H9 (cell line): ENCODE results near the gene ZNF683. TPM values are rescaled to one million over a fixed set of nuclear protein-coding genes. Genes with fewer than 3 reads are reported as not detected.

Experiments
- DNase-seq: peaks from one replicate; pipeline ENCODE4 v3.0.0-alpha.2; 2017
- H2AFZ ChIP-seq: one replicate; pipeline ENCODE4 v1.6.1; 2013; ENCODE audit warnings: mild to moderate bottlenecking, low read length, control low read depth, moderate library complexity
- H2AK5ac ChIP-seq: 2 replicates; pipeline ENCODE4 v1.6.1; 2013; ENCODE audit warnings: low read length, control low read depth, mixed read lengths; ENCODE audit not compliant: insufficient read length
- H2BK120ac ChIP-seq: one replicate; pipeline ENCODE4 v1.6.1; 2013; ENCODE audit warnings: low read depth, mild to moderate bottlenecking, low read length, control low read depth, inconsistent platforms; ENCODE audit not compliant: poor library complexity, severe bottlenecking
- H2BK12ac ChIP-seq: 2 replicates; pipeline ENCODE4 v1.6.1; 2013; ENCODE audit warnings: low read length, control low read depth, mixed read lengths, low read depth; ENCODE audit not compliant: insufficient read length
- H2BK15ac ChIP-seq: 2 replicates; pipeline ENCODE4 v1.6.1; 2013; ENCODE audit warnings: low read depth, low read length, control low read depth
- H2BK20ac ChIP-seq: one replicate; pipeline ENCODE4 v1.6.1; 2013; ENCODE audit warnings: low read depth, mild to moderate bottlenecking, low read length, control low read depth, inconsistent platforms; ENCODE audit not compliant: poor library complexity, severe bottlenecking
- H2BK5ac ChIP-seq: 2 replicates; pipeline ENCODE4 v1.6.1; 2013; ENCODE audit warnings: low read length, control low read depth, mixed read lengths; ENCODE audit not compliant: insufficient read length
- H3K14ac ChIP-seq: 2 replicates; pipeline ENCODE4 v1.6.1; 2013; ENCODE audit warnings: low read length, control low read depth; ENCODE audit not compliant: insufficient read depth
- H3K18ac ChIP-seq: 2 replicates; pipeline ENCODE4 v1.6.1; 2013; ENCODE audit warnings: low read depth, mild to moderate bottlenecking, mixed read lengths, low read length, control low read depth; ENCODE audit not compliant: insufficient read length
- H3K23ac ChIP-seq: 2 replicates; pipeline ENCODE4 v1.6.1; 2013; ENCODE audit warnings: low read length, control low read depth, mixed read lengths, low read depth; ENCODE audit not compliant: insufficient read length
- H3K23me2 ChIP-seq: 2 replicates; pipeline ENCODE4 v1.6.1; 2013; ENCODE audit warnings: low read depth, mild to moderate bottlenecking, mixed read lengths, low read length, control low read depth; ENCODE audit not compliant: insufficient read length, poor library complexity, severe bottlenecking
- H3K27ac ChIP-seq: 2 replicates; pipeline ENCODE4 v1.5.1; 2013; ENCODE audit warnings: low read length, control low read depth, mixed read lengths, low read depth; ENCODE audit not compliant: insufficient read length
- H3K27me3 ChIP-seq: 2 replicates; pipeline ENCODE4 v1.6.1; 2013; ENCODE audit warnings: low read length, control low read depth, inconsistent platforms; ENCODE audit not compliant: insufficient read depth
- H3K4ac ChIP-seq: 2 replicates; pipeline ENCODE4 v1.6.1; 2013; ENCODE audit warnings: low read depth, mild to moderate bottlenecking, control low read depth, inconsistent platforms, low read length, moderate library complexity
- H3K4me1 ChIP-seq: 2 replicates; pipeline ENCODE4 v1.6.1; 2013; ENCODE audit warnings: low read length, control low read depth, inconsistent platforms; ENCODE audit not compliant: insufficient read depth
- H3K4me2 ChIP-seq: 2 replicates; pipeline ENCODE4 v1.6.1; 2013; ENCODE audit warnings: low read length, control low read depth, mixed read lengths; ENCODE audit not compliant: insufficient read length, insufficient read depth
- H3K56ac ChIP-seq: 2 replicates; pipeline ENCODE4 v1.6.1; 2013; ENCODE audit warnings: low read depth, mild to moderate bottlenecking, mixed read lengths, low read length, control low read depth; ENCODE audit not compliant: insufficient read length
- H3K79me1 ChIP-seq: 2 replicates; pipeline ENCODE4 v1.6.1; 2013; ENCODE audit warnings: low read depth, mild to moderate bottlenecking, moderate library complexity, low read length, control low read depth, inconsistent platforms; ENCODE audit not compliant: insufficient read depth, poor library complexity, severe bottlenecking
- H3K79me2 ChIP-seq: 2 replicates; pipeline ENCODE4 v1.6.1; 2013; ENCODE audit warnings: low read length, control low read depth, inconsistent platforms; ENCODE audit not compliant: insufficient read depth
- H3K9ac ChIP-seq: 2 replicates; pipeline ENCODE4 v1.6.1; 2013; ENCODE audit warnings: low read length, control low read depth, mixed read lengths; ENCODE audit not compliant: insufficient read length; ENCODE audit errors: extremely low read depth
- H3K9me3 ChIP-seq: one replicate; pipeline ENCODE4 v1.6.1; 2013; ENCODE audit warnings: low read depth, low read length, inconsistent platforms; ENCODE audit not compliant: control insufficient read depth
- H3T11ph ChIP-seq: one replicate; pipeline ENCODE4 v1.6.1; 2013; ENCODE audit warnings: mild to moderate bottlenecking, low read length, control low read depth, inconsistent platforms
- H4K20me1 ChIP-seq: one replicate; pipeline ENCODE4 v1.6.1; 2013; ENCODE audit not compliant: control insufficient read depth, insufficient read length, insufficient read depth
- H4K5ac ChIP-seq: 2 replicates; pipeline ENCODE4 v1.6.1; 2013; ENCODE audit warnings: low read depth, mild to moderate bottlenecking, mixed read lengths, low read length, control low read depth; ENCODE audit not compliant: insufficient read length
- H4K8ac ChIP-seq: replicated peaks from 2 replicates; pipeline ENCODE4 v1.6.1; 2013; ENCODE audit warnings: low read length, control low read depth, mixed read lengths, low read depth; ENCODE audit not compliant: insufficient read length
- H4K91ac ChIP-seq: 2 replicates; pipeline ENCODE4 v1.6.1; 2013; ENCODE audit warnings: low read depth, mild to moderate bottlenecking, moderate library complexity, mixed read lengths, low read length, control low read depth; ENCODE audit not compliant: insufficient read length
- H3K27ac Mint-ChIP-seq, 3 experiments: 2 replicates in 2 of 3; 3 replicates in 1 of 3; pipeline ENCODE4 v1.8.0; 2020 to 2021; ENCODE audit warnings: mixed read lengths in 3 of 3, mild to moderate bottlenecking in 1 of 3, moderate library complexity in 1 of 3
- H3K27me3 Mint-ChIP-seq: 2 replicates; pipeline ENCODE4 v1.8.0; 2021; ENCODE audit warnings: low read depth, mild to moderate bottlenecking, moderate library complexity, mixed read lengths
- H3K36me3 Mint-ChIP-seq, 3 experiments: 2 replicates in 2 of 3; 3 replicates in 1 of 3; pipeline ENCODE4 v1.8.0; 2020 to 2021; ENCODE audit warnings: low read depth in 3 of 3, mixed read lengths in 3 of 3; ENCODE audit not compliant: insufficient read depth in 1 of 3
- H3K4me1 Mint-ChIP-seq, 2 experiments: 2 replicates each; pipeline ENCODE4 v1.8.0; 2020; ENCODE audit warnings: mixed read lengths in 2 of 2
- H3K4me3 Mint-ChIP-seq, 2 experiments: 2 replicates in 1 of 2; 3 replicates in 1 of 2; pipeline ENCODE4 v1.8.0; 2020 to 2021; ENCODE audit warnings: mild to moderate bottlenecking in 2 of 2, mixed read lengths in 2 of 2, moderate library complexity in 1 of 2
- H3K9me3 Mint-ChIP-seq, 2 experiments: 2 replicates in 1 of 2; 3 replicates in 1 of 2; pipeline ENCODE4 v1.8.0; 2020; ENCODE audit warnings: mild to moderate bottlenecking in 2 of 2, mixed read lengths in 2 of 2, moderate library complexity in 1 of 2
- WGBS: extraction: QIAGEN DNeasy Blood & Tissue Kit; methylation state at CpG from one replicate; pipeline ENCODE4 v1.1.7; 2013; ENCODE audit warnings: missing lambda C conversion rate, low lambda C conversion rate, mixed read lengths; ENCODE audit not compliant: insufficient read length; ENCODE audit errors: extremely low coverage; 5-methylcytosine and 5-hydroxymethylcytosine counted together
- total RNA-seq: library from RNA; stranded (reverse); gene quantifications from 2 replicates; pipeline ENCODE4 v1.2.1, GENCODE V29; 2021
- TF ChIP-seq, protein P1 (sequence below): fragments of 200-600 bp; sonication (generic); conservative IDR thresholded peaks from 3 replicates; pipeline ENCODE4 v1.8.0; 2021; ENCODE audit warnings: antibody characterized with exemption, mild to moderate bottlenecking

Gene ZNF683
- total RNA-seq, 1 experiment from 2014 or later, result not detected

DNA sequence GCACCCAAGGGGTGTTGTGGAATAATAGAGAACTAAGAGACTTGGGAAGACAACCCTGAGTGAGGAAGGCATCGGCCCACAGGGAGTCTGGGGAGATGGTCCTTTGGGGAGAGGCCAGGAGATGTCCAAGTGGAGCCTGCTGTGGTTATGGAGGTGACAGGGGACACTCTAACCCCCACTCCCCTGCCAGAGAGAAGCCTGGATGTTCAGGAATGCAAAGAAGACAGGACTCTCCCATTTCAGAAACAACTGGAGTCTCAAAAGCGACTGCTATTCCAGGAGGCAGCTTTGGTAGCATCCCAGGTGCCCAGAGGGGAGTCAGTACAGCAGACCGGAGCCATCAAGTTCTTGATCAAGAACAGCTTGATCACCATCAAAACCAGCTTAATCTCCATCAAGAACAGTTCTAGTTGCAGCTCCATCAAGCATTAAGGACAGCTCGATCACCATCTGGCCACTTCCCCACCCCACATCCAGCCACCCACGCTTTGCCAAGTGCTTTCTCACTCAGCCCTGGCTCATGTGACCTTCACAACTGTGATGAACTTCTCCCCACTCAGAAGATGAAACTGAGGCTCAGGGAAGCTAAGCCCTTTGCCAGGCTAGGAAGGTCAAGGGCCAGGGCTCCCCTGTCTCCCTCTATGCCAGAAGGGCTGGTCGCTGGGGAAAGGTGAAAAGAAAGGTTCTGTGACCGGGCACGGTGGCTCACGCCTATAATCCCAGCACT, 54.0 kb downstream of the ZNF683 start:
- Histone ChIP-seq H3K18ac (no peak overlapping the region), H4K5ac (no peak overlapping the region), H3K14ac (no peak overlapping the region), H2BK20ac (no peak overlapping the region), H3K79me2 (no peaks in the 10 kb centered on the region), H2BK5ac (no peak overlapping the region), H3K23me2 (no peaks in the 10 kb centered on the region), H3K4me2 (no peak overlapping the region), H3K27ac (no peak overlapping the region), H4K91ac (no peak overlapping the region), H3K23ac (no peak overlapping the region), H4K20me1 (no peaks in the 10 kb centered on the region), H3K9me3 (no peaks in the 10 kb centered on the region), H3K4ac (no peak overlapping the region), H2BK12ac (no peak overlapping the region), H3K4me1 (no peaks in the 10 kb centered on the region), H3T11ph (no peak overlapping the region), H2BK15ac (no peak overlapping the region), H2AK5ac (no peak overlapping the region), H3K9ac (no peak overlapping the region), H3K79me1 (no peaks in the 10 kb centered on the region), H4K8ac (no peak overlapping the region), H2BK120ac (no peak overlapping the region), H3K27me3 (no peaks in the 10 kb centered on the region), H3K56ac (no peak overlapping the region), H2AFZ (no peak overlapping the region)
- Mint-ChIP-seq H3K4me1 (peaks cover 34 to 50% of the 10 kb centered on the region in 2 experiments), H3K27me3 (no peaks in the 10 kb centered on the region; the same call in 1 of the 2 replicates), H3K27ac (peak overlapping the region; percentile 44 to 78 (median 68); a peak in 3 of 7 replicates), H3K9me3 (no peaks in the 10 kb centered on the region), H3K4me3 (no peak overlapping the region), H3K36me3 (peaks cover 10 to 23% (median 16%) of the 10 kb centered on the region in 3 experiments; a peak in 6 of 7 replicates)
- TF ChIP-seq, protein P1, sequence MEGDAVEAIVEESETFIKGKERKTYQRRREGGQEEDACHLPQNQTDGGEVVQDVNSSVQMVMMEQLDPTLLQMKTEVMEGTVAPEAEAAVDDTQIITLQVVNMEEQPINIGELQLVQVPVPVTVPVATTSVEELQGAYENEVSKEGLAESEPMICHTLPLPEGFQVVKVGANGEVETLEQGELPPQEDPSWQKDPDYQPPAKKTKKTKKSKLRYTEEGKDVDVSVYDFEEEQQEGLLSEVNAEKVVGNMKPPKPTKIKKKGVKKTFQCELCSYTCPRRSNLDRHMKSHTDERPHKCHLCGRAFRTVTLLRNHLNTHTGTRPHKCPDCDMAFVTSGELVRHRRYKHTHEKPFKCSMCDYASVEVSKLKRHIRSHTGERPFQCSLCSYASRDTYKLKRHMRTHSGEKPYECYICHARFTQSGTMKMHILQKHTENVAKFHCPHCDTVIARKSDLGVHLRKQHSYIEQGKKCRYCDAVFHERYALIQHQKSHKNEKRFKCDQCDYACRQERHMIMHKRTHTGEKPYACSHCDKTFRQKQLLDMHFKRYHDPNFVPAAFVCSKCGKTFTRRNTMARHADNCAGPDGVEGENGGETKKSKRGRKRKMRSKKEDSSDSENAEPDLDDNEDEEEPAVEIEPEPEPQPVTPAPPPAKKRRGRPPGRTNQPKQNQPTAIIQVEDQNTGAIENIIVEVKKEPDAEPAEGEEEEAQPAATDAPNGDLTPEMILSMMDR, result no peak
- WGBS, result no CpG with 5 or more reads among the region's 9 CpGs
- no peak for DNase-seq
